Measurements from ENCODE around the gene TTL. TPM values are rescaled to one million over a fixed set of nuclear protein-coding genes. Genes with fewer than 3 reads are reported as not detected.
A peak's percentile ranks its signal among the peaks of the same experiment; 100 is the strongest.

Gene TTL
- total and polyA plus RNA-seq, 2 of the 13 experiments (the other 11 are each of a cell fraction or from before 2014, with no cell fraction given), result 19.0 to 59.8 TPM

DNA sequence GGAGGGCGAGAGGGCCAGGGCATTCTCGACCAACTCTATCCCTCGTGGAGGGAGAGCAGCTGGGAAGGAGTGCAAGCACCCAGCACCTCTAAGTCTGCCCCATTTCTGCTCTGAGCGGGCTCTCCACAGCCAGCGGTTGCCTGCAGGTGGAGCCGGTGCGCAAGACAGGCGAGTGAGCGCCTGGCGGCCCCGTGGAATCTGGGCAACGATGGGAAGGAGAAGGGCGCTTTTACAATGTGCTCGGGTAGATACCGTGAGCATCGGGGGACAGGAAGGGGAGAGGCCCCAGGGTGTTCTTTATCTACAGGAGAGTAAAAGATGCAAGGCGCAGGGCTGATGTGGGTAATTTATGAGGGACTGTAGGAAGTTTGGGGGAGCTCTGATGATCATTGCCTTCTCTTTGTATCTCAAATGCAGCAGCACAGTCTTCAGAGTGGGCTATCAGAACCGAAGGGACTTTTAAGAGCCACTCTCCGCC lies 867 bp upstream of the TTL start (continued):
- no peak for TF ChIP-seq ZNF180 (CRISPR knock-in tag; IDR thresholded peaks at IDR 0.05; ENCODE audit: borderline replicate concordance, low read depth)
- TF ChIP-seq PHF20 (CRISPR knock-in tag; IDR thresholded peaks at IDR 0.05), result no peak
- TF ChIP-seq FOXK2 (IDR thresholded peaks at IDR 0.05), result no peak
- TF ChIP-seq PTBP1 (IDR thresholded peaks at IDR 0.05; ENCODE audit: low read depth, low read length, poor library complexity, severe bottlenecking), result no peak
- TF ChIP-seq ZNF264 (CRISPR knock-in tag; IDR thresholded peaks at IDR 0.05), result no peak
- TF ChIP-seq, protein P1, sequence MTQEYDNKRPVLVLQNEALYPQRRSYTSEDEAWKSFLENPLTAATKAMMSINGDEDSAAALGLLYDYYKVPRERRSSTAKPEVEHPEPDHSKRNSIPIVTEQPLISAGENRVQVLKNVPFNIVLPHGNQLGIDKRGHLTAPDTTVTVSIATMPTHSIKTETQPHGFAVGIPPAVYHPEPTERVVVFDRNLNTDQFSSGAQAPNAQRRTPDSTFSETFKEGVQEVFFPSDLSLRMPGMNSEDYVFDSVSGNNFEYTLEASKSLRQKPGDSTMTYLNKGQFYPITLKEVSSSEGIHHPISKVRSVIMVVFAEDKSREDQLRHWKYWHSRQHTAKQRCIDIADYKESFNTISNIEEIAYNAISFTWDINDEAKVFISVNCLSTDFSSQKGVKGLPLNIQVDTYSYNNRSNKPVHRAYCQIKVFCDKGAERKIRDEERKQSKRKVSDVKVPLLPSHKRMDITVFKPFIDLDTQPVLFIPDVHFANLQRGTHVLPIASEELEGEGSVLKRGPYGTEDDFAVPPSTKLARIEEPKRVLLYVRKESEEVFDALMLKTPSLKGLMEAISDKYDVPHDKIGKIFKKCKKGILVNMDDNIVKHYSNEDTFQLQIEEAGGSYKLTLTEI (CRISPR knock-in tag; conservative IDR thresholded peaks at IDR 0.05), result no peak
- peak; percentile 81 for TF ChIP-seq AGO1 (IDR thresholded peaks at IDR 0.05; ENCODE audit: low read depth, low read length, poor library complexity, severe bottlenecking)
- no peak; the same call in 1 of the 2 replicates for TF ChIP-seq SMAD1 (CRISPR knock-in tag; IDR thresholded peaks at IDR 0.05; ENCODE audit: borderline replicate concordance, low read depth)
- peak; percentile 78 for TF ChIP-seq ZMAT3 (CRISPR knock-in tag; conservative IDR thresholded peaks at IDR 0.05)
- peak; percentile 79 for TF ChIP-seq ZNF777 (CRISPR knock-in tag; IDR thresholded peaks at IDR 0.05)
- no peak for TF ChIP-seq SP140L (CRISPR knock-in tag; IDR thresholded peaks at IDR 0.05; ENCODE audit: borderline replicate concordance)
- peak; percentile 88; the same call in 1 of the 2 replicates for TF ChIP-seq ZNF558 (CRISPR knock-in tag; IDR thresholded peaks at IDR 0.05; ENCODE audit: borderline replicate concordance)
- TF ChIP-seq ZNF850 (CRISPR knock-in tag; conservative IDR thresholded peaks at IDR 0.05), result no peak
- TF ChIP-seq, protein P2, sequence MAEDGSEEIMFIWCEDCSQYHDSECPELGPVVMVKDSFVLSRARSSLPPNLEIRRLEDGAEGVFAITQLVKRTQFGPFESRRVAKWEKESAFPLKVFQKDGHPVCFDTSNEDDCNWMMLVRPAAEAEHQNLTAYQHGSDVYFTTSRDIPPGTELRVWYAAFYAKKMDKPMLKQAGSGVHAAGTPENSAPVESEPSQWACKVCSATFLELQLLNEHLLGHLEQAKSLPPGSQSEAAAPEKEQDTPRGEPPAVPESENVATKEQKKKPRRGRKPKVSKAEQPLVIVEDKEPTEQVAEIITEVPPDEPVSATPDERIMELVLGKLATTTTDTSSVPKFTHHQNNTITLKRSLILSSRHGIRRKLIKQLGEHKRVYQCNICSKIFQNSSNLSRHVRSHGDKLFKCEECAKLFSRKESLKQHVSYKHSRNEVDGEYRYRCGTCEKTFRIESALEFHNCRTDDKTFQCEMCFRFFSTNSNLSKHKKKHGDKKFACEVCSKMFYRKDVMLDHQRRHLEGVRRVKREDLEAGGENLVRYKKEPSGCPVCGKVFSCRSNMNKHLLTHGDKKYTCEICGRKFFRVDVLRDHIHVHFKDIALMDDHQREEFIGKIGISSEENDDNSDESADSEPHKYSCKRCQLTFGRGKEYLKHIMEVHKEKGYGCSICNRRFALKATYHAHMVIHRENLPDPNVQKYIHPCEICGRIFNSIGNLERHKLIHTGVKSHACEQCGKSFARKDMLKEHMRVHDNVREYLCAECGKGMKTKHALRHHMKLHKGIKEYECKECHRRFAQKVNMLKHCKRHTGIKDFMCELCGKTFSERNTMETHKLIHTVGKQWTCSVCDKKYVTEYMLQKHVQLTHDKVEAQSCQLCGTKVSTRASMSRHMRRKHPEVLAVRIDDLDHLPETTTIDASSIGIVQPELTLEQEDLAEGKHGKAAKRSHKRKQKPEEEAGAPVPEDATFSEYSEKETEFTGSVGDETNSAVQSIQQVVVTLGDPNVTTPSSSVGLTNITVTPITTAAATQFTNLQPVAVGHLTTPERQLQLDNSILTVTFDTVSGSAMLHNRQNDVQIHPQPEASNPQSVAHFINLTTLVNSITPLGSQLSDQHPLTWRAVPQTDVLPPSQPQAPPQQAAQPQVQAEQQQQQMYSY (CRISPR knock-in tag; IDR thresholded peaks at IDR 0.05), result no peak
- TF ChIP-seq ZBTB42 (CRISPR knock-in tag; IDR thresholded peaks at IDR 0.05), result no peak
- no peak for TF ChIP-seq SMYD3 (CRISPR knock-in tag; IDR thresholded peaks at IDR 0.05)
- TF ChIP-seq, protein P3, sequence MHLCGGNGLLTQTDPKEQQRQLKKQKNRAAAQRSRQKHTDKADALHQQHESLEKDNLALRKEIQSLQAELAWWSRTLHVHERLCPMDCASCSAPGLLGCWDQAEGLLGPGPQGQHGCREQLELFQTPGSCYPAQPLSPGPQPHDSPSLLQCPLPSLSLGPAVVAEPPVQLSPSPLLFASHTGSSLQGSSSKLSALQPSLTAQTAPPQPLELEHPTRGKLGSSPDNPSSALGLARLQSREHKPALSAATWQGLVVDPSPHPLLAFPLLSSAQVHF (CRISPR knock-in tag; IDR thresholded peaks at IDR 0.05), result no peak
- TF ChIP-seq, protein P4, sequence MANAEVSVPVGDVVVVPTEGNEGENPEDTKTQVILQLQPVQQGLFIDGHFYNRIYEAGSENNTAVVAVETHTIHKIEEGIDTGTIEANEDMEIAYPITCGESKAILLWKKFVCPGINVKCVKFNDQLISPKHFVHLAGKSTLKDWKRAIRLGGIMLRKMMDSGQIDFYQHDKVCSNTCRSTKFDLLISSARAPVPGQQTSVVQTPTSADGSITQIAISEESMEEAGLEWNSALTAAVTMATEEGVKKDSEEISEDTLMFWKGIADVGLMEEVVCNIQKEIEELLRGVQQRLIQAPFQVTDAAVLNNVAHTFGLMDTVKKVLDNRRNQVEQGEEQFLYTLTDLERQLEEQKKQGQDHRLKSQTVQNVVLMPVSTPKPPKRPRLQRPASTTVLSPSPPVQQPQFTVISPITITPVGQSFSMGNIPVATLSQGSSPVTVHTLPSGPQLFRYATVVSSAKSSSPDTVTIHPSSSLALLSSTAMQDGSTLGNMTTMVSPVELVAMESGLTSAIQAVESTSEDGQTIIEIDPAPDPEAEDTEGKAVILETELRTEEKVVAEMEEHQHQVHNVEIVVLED (CRISPR knock-in tag; IDR thresholded peaks at IDR 0.05; ENCODE audit: borderline replicate concordance), result no peak; the same call in 1 of the 2 replicates
- TF ChIP-seq, protein P5, sequence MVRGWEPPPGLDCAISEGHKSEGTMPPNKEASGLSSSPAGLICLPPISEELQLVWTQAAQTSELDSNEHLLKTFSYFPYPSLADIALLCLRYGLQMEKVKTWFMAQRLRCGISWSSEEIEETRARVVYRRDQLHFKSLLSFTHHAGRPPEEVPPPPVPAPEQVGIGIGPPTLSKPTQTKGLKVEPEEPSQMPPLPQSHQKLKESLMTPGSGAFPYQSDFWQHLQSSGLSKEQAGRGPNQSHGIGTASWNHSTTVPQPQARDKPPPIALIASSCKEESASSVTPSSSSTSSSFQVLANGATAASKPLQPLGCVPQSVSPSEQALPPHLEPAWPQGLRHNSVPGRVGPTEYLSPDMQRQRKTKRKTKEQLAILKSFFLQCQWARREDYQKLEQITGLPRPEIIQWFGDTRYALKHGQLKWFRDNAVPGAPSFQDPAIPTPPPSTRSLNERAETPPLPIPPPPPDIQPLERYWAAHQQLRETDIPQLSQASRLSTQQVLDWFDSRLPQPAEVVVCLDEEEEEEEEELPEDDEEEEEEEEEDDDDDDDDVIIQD (CRISPR knock-in tag; IDR thresholded peaks at IDR 0.05; ENCODE audit: low read depth), result peak; percentile 27; the same call in 1 of the 2 replicates
